ENCODE data around the gene CAPS.
"Not testable (repeated sequence)": the region's sequence is repeated elsewhere in the genome, so short reads cannot be mapped to it uniquely, and the experiment has no call there.

Gene CAPS

GRCh38 chr19:5913739-5914357 is at the start of gene CAPS:
Gene CAPS, plus strand, starts transcription at chr19:5914254. Its CDS starts 153 bp downstream, at chr19:5914407.
- no peak for DNase-seq (ENCODE audit: low read depth in 2 of 2)

DNA sequence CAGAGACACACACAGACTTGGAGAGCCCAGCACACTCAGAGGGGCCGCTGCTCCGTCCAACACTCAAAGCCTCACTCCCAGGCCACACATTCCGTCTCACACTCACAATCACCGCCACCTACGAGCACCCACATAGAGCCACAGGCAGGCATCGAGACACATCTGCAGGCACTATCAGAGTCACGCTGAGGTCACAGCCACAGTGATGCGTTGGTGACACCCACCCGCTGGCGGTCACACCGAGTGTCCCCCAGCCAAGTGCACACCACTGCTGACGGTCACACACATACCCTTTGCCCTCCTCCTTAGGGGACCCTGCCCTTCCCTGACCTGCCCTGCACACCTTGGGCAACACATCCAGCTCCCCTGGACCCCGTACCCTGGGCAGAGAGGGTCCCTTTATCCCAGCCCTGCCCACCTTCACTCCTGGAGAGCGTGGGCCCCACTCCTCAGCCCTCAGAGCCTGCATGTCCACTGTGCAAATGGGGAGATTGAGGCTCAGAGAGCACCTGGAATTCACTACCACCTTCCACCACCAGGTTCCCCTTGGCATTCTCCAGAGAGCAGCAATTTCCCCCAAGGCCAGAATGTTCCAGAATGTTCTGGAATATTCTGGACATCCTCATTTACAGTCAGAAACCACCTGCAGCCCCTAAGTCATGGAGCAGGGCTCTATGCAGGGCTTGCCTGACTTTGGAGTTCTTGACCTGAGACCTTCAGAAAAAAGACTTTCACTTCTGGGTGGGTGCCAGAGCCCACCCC is 49.1 kb upstream of the CAPS start:
- DNase-seq (ENCODE audit: low read depth in 2 of 2), result no peak

DNA sequence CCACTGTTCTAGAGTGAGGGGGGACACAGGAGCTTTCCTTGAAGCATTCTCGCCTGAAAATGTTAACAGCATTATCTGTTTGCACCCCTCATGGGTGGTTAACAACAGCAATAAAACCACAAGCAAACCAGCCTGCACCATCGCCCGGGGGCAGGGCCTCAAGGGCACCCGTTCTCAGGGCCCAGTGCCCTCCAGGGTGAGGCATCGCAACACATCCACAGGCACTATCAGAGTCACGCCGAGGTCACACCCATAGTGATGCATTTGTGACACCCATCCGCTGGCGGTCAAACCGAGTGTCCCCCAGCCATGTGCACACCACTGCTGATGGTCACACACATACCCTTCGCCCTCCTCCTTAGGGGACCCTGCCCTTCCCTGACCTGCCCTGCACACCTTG is 48.3 kb upstream of the CAPS start:
- DNase-seq (ENCODE audit: low read depth in 2 of 2), result no peak

- no peak for DNase-seq (ENCODE audit: low read depth in 2 of 2)
These were observed 46.6 kb upstream of the CAPS start for GRCh38 chr19:5867201-5868136.

- no peak for DNase-seq (ENCODE audit: low read depth in 2 of 2)
These were observed 43.1 kb upstream of the CAPS start for GRCh38 chr19:5870986-5871394.

GRCh38 chr19:5873617-5874199 is 40.3 kb upstream of the CAPS start:
- no peak for DNase-seq (ENCODE audit: low read depth in 2 of 2)

DNA sequence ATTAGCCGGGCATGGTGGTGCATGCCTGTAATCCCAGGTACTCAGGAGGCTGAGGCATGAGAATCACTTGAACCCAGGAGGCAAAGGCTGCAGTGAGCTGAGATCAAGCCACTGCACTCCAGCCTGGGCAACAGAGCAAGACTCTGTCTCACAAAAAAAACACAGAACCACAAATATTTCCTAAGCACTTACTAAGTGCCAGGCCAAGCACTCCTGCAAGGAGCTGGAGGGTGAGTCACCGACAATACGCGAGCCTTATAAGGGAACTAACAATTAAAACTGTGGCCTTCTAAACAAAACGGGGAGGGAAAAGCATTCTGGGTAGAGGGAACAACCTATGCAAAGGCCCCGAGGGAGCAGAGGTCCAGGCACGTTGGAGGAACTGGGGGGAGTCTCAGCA is 39.6 kb upstream of the CAPS start:
- peak in 1 of 2 experiments; percentile 6 for DNase-seq (ENCODE audit: low read depth in 2 of 2)

GRCh38 chr19:5877427-5877826 is 36.6 kb upstream of the CAPS start:
- no peak for DNase-seq (ENCODE audit: low read depth in 2 of 2)

DNA sequence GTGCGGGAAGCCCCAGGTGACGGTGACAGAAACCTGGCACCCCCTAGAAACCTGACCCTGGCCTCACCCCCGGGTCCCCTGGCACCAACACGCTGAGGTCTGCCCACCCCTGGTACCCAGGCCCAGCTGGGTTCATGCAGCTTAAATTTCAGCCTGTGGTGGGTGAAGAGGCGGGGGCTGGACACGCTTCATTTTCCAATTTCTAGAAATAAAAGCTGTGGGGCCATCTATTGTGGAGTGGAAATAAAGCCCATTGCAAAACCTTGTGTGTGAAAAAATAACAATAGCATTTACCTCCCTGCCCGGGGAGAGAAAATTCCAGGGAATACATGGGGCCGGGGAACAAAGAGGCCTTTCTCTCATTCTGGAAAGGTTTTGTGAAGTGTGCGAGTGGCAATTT is 36.2 kb upstream of the CAPS start:
- DNase-seq (ENCODE audit: low read depth in 2 of 2), result no peak

DNA sequence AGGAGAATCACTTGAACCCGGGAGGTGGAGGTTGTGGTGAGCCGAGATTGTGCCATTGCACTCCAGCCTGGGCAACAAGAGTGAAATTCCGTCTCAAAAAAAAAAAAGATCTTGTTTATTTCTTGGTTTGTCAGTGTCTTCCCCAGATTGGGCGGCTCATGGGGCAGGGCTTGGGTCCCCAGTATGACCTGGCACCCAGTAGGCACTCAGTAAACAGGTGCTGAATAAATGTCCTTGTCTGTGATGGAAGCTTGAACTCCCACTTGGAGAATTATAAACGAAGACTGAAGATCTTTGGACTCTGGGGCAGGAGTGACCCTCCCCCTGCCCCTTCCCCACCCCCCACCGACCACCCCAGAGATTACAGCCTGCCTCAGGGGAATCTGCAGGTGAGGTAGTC is 33.9 kb upstream of the CAPS start:
- no peak for DNase-seq (ENCODE audit: low read depth in 2 of 2)

DNA sequence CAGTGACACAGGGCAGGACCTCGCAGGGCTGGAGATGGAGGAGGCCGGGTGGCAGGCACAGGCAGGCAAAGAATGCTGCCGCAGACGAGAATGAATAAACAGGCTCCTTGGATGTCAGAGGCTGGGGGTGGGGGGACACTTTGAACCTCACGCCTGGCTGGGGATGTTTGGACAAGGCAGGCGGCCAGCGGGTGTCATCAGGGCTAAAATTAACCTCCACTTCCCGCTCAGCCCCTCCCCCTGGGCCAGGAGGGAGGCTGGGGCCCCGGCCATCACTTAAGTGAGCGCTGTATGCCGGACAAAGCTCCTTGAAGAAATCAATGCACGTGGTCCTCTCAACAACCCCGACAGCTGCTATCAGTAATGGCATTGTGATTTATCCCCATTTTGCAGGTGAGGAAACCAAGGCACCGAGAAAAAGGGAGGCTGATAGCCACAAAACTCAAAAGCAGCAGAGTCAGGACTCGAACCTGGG is 33.4 kb upstream of the CAPS start:
- DNase-seq (ENCODE audit: low read depth in 2 of 2), result peak; percentile 17 to 24

GRCh38 chr19:5881543-5882299 is 32.3 kb upstream of the CAPS start:
- DNase-seq (ENCODE audit: low read depth in 2 of 2), result no peak

DNA sequence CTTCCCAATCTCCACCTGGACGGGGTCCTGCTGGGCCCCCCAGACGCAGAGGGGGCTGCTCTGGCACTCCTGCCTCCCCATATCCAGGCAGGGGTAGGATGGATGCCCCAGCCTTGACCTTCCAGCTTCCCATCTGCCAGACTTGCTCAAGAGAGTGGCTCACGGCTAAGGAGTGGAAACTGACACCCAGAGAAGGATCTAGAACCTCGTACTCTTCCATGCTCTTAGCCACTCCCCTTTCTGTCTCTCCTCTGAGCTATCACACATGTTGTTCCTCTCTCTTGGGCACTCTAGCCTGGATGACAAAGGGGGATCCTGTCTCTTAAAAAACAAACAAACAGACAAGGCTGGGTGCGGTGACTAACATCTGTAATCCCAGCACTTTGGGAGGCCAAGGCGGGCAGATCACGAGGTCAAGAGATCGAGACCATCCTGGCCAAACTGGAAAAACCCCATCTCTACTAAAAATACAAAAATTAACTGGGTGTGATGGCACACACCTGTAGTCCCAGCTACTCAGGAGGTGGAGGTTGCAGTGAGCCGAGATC is 31.6 kb upstream of the CAPS start:
- no peak for DNase-seq (ENCODE audit: low read depth in 2 of 2)

DNA sequence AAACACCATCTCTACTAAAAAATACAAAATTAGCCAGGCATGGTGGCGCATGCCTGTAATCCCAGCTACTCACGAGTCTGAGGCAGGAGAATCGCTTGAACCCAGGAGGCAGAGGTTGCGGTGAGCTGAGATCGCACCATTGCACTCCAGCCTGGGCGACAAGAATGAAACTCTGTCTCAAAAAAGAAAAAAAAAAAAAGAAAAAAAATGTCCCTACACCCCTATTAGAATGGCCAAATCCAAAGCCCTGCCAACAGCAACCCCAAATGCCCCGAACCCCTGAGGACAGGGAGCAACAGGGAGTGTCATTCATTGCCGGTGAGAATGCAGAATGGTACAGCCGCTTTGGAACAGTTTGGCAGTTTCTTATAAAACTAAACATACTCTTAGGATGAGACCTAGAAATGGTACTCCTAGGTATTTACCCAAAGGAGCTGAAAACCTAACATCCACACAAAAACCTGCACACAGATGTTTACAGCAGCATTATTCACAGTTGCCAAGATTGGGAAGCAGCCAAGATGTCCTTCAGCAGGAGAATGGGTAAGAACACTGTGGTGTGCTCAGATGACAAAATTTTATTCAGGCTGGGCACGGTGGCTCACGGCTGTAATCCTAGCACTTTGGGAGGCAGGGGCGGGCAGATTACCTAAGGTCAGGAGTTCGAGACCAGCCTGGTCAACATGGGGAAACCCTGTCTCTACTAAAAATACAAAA is 30.7 kb upstream of the CAPS start:
- DNase-seq (ENCODE audit: low read depth in 2 of 2), result not testable (repeated sequence)

DNA sequence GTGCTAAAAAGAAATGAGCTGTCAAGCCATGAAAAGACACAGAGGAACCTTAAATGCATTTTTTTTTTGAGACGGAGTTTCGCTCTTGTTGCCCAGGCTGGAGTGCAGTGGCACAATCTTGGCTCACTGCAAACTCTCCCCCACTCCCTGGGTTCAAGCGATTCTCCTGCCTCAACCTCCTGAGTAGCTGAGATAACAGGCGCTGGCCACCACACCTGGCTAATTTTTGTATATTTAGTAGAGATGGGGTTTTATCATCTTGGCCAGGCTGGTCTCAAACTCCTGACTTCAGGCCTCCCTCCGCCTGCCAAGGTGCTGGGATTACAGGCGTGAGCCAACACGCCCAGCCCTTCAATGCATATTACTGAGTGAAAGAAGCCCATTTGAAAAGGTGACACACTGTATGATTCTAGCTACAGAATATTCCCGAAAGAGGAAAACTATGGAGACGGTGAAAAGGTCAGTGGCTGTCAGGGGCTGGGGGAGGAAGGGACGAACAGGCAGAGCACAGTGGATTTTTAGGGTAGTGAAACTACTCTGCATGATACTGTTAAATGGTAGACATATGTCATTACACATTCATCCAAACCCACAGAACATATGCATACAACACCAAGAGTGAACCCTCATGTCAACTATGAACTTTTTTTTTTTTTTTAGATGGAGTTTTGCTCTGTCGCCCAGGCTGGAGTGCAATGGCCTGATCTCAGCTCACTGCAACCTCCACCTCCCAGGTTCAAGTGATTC is 29.8 kb upstream of the CAPS start:
- DNase-seq (ENCODE audit: low read depth in 2 of 2), result not testable (repeated sequence)

DNA sequence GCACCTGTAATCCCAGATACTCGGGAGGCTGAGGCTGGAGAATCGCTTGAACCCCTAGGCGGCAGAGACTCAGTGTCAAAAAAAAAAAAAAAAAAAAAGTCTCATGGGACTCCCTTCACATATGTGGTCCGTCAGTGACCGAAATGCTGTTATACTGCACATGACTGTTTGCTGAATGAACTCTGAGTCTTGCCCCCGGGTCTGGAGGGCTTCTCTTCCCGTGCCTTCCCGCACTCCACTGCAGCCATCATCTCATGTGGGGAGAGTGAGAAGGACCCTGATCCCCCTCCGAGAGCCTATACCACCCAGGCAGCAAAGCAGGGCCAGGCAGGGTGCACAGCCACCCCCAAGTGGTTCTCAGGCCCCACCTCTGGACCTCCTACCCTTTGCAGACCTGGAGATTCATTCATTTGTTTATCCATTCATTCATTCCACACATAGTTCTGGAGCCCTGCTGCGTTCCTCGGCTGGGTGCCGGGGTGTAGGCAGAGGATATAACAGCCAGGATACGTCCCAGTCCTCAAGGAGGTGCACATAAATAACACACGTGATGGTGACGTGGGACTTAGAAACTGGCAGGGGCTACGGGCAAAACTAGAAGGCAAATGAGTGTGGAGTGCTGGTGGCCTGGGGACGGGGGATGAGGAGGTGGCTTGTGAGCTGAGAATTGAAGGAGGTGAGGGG is 24.6 kb upstream of the CAPS start:
- DNase-seq (ENCODE audit: low read depth in 2 of 2), result no peak

DNA sequence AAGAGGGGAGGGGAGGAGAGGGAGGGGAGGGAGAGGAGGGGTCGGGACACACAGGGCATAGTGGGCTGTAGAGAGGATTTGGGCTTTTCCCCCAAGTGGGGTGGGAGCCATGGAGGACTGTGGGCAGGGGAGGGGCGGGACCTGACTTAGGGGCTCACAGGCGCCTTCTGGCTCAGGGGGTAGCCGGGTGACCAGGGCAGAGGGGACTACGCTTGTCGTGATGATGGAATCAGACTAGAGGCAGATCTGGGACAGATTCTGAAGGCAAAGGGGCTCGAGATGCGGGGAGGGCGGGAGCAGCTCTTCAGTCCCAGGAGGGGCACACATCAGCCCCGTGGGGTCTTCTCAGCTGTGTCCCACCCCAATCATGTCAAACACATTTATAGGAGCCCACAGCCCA is 24.0 kb upstream of the CAPS start:
- no peak for DNase-seq (ENCODE audit: low read depth in 2 of 2)

DNA sequence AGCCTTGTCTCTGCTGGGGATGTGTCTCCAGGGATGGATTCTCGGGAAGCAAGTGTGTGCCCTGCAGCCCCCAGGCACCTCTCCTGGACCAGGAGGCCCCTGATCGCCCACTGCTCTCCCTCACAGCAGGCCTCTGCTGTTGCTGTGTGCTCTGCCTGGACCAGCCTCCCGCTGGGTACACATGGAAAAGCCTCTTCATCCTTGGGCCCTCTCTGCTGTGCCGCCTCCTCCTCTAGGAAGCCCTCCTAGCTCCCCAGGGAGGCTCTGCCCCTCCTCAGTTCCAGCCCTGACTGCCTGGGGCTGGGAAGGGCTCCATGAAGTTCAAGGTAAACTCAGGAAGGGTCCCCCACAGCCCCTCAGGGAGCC is 22.5 kb upstream of the CAPS start:
- DNase-seq (ENCODE audit: low read depth in 2 of 2), result no peak
